AG10803 (cell line): ENCODE data around the gene NKTR.
"Not testable (repeated sequence)": the region's sequence is repeated elsewhere in the genome, so short reads cannot be mapped to it uniquely, and the experiment has no call there.

Experiments
- DNase-seq: peaks from one replicate; pipeline ENCODE4 v3.0.0; 2010; ENCODE audit warnings: low read depth
- H3K4me3 ChIP-seq: 2 replicates; pipeline ENCODE4 v1.5.1; 2011; ENCODE audit warnings: mild to moderate bottlenecking, low read length, control low read depth
- CTCF ChIP-seq: conservative IDR thresholded peaks from 2 replicates; pipeline ENCODE4 v1.5.1; 2011; ENCODE audit warnings: mild to moderate bottlenecking, low read length, control low read depth, inconsistent platforms

The NKTR gene

GRCh38 chr3:42600111-42600957, at the start of gene NKTR:
TSS of gene NKTR (plus strand) at chr3:42600686. CDS start at chr3:42601007, 321 bp downstream.
- H3K4me3 ChIP-seq: peak within 1 kb of the TSS; percentile 66
- peak; percentile 95 for DNase-seq
- TF ChIP-seq CTCF: peak; percentile 9; the same call in 1 of the 2 replicates

GRCh38 chr3:42552830-42553229, 47.7 kb upstream of the NKTR start:
- TF ChIP-seq CTCF: no peak
- DNase-seq: no peak
- no peak overlapping the region for H3K4me3 ChIP-seq

GRCh38 chr3:42556089-42556632, 44.3 kb upstream of the NKTR start:
- H3K4me3 ChIP-seq: no peak overlapping the region
- TF ChIP-seq CTCF: no peak

GRCh38 chr3:42556817-42557216, 43.7 kb upstream of the NKTR start:
- DNase-seq, H3K4me3 ChIP-seq: not testable (repeated sequence)

More at GRCh38 chr3:42556089-42556632, 44.3 kb upstream of the NKTR start:
- DNase-seq: no peak

- no peak for TF ChIP-seq CTCF
- no peak overlapping the region for H3K4me3 ChIP-seq
- DNase-seq: no peak
Observed at GRCh38 chr3:42557854-42558253, 42.6 kb upstream of the NKTR start.

GRCh38 chr3:42562047-42562907, 38.2 kb upstream of the NKTR start:
- no peak for TF ChIP-seq CTCF
- DNase-seq: no peak
- H3K4me3 ChIP-seq: no peak overlapping the region

GRCh38 chr3:42569593-42570142, 30.8 kb upstream of the NKTR start:
- TF ChIP-seq CTCF: no peak
- no peak overlapping the region for H3K4me3 ChIP-seq
- no peak for DNase-seq
